H7 (cell line): Measurements from ENCODE around the gene WWOX. TPM values are rescaled to one million over a fixed set of nuclear protein-coding genes. Genes with fewer than 3 reads are reported as not detected.
A peak's percentile ranks its signal among the peaks of the same experiment; 100 is the strongest.

Experiments used
- DNase-seq: peaks from one replicate; pipeline ENCODE4 v3.0.0; 2012
- H3K27me3 ChIP-seq: 2 replicates; pipeline ENCODE4 v1.6.0; 2011; ENCODE audit warnings: mild to moderate bottlenecking, low read length; ENCODE audit not compliant: control insufficient read depth, insufficient read depth
- H3K36me3 ChIP-seq: replicated peaks from 2 replicates; pipeline ENCODE4 v1.5.1; 2011; ENCODE audit warnings: low read length; ENCODE audit not compliant: control insufficient read depth, insufficient read depth
- H3K4me3 ChIP-seq: 2 replicates; pipeline ENCODE4 v1.5.1; 2011; ENCODE audit warnings: low read depth, mild to moderate bottlenecking, control low read depth, low read length, moderate library complexity; ENCODE audit not compliant: insufficient read depth
- total RNA-seq: library from RNA; depleted of rRNA; stranded (reverse); fragments of >200 nt; shearing (Covaris generic); gene quantifications from 2 replicates; pipeline ENCODE4 v1.2.3, GENCODE V29; 2014

WWOX gene
- total RNA-seq, 1 experiment from 2014 or later, result 29.2 TPM

DNA sequence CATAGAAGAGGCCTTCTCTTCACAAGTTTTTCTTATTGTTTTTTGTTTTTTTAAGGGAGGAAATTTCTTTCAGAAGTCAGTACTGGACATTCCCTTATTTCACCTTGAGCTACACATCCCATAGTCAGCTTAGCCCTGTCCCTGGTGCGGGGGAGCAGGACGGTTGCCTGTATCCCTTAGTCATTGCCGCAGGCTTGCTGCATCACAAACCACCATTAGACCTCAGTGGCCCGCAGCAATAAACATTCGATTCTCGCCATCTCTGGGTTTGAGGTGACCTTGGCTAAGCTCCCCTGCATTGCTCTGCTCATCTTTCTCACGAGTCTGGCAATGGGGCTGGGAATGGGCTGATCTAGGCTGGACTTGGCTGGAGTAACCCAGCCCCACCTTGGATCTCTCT, 692.5 kb downstream of the WWOX start:
- no peak for DNase-seq
- no peaks in the 10 kb centered on the region for H3K36me3 ChIP-seq
- H3K27me3 ChIP-seq, result no peaks in the 10 kb centered on the region
- H3K4me3 ChIP-seq, result no peak overlapping the region

GRCh38 chr16:78792952-78793351, 693.5 kb downstream of the WWOX start:
- DNase-seq, result no peak
- H3K27me3 ChIP-seq, result no peaks in the 10 kb centered on the region
- H3K36me3 ChIP-seq, result no peaks in the 10 kb centered on the region
- H3K4me3 ChIP-seq, result no peak overlapping the region

DNA sequence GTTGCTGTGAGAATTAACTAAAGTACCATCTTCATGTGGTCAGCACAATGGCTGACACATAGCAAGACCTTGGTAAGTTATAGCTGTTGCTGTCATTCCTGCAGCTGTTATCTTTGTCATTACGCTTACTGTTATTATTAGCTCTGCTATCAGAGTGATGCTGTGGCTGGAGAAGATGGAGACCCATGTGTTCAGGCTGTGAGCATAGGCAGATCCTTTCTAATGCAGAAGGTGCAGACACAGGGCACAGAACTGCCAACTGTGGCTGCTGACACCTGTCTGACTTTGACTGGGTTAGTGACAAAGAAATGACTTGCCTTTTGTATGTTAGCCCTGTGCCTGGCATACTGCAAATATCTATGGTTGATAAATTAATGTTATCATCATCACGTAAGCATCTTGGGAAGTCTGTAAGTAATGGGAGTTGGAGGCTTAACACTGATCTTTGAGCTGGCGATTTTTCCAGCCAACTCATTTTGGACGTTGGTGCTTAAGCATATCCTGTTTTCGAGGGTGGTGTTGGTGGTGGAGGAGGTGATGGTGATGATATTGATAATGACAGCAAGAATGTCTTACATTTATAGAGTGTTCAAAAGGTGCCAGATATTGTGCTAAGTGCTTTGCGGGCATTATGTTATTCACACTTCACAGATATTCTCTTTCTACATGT, 695.3 kb downstream of the WWOX start:
- H3K4me3 ChIP-seq, result no peak overlapping the region
- H3K27me3 ChIP-seq, result no peaks in the 10 kb centered on the region
- H3K36me3 ChIP-seq, result no peaks in the 10 kb centered on the region
- no peak for DNase-seq

- Histone ChIP-seq H3K4me3 (no peak overlapping the region), H3K27me3 (no peaks in the 10 kb centered on the region), H3K36me3 (no peaks in the 10 kb centered on the region)
- no peak for DNase-seq
These were observed 696.0 kb downstream of the WWOX start for GRCh38 chr16:78795433-78795832.

DNA sequence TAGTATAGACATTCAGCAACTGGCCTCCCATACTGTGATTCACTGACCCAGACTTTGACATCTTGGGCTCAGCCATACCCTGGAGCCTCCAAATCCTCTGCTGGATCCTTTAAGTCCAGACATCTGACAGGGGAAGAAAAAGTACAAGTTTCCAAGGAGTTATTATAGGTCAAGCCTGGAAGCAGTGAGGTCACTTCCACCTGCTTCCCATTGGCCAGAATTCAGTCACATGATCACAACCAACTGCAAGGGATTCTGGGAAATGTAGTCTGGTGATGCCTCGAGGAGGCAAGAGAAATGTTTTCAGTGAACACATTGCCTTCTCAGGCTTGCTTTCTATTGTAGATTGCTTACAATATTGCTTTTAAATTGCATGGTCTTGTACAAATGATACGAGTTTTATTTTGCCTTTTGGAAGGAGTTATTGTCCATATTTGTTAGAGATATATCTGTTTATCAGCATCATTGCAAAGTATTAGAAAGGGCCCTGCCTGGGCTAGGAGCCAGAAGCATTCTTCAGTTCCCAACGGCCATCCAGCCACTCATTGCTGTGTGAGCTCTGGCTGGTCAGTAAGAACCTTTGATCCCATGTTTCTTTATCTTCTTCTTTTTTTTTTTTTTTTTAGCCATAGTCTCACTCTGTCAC, 696.9 kb downstream of the WWOX start:
- Histone ChIP-seq H3K27me3 (no peaks in the 10 kb centered on the region), H3K36me3 (no peaks in the 10 kb centered on the region), H3K4me3 (no peak overlapping the region)
- peak; percentile 53 for DNase-seq

DNA sequence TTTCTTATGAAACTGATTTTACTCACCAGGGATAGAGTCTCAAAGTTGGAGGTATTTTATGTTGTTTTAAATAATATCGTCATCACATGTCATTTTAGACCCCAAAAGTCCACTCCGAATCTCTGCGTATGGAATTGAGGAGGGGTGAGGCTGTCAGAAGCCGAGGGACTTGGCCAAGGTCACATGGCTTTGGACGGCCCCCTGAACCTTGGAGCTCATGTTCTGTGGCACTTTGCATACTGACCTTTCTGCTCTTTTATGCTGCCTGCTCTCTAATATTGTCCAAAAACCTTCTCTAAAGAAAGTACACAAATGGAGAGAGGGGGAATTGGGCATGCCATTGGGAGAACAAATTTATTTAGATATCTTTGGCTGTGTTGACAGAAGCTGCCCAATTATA, 700.0 kb downstream of the WWOX start:
- no peaks in the 10 kb centered on the region for H3K27me3 ChIP-seq

DNA sequence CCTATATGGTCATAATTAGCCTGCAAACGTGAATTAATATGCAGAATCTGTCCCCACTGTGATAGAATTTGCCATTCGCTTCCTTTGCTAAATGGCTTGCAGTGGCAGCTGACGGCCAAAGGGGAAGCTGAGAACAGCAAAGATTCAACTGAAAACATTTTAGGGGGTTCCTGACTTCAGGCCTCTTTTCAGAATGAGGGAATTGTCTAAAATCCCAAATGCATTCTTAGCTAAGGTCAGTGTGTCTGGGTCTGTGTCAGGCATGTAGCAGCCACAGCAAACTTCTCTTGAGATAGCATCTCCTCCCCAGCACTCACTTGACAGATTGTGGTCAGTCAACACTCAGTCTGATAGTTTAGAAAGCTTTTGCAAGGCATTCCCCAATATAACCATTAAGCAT, 701.1 kb downstream of the WWOX start:
- no peaks in the 10 kb centered on the region for H3K27me3 ChIP-seq
- H3K36me3 ChIP-seq, result no peaks in the 10 kb centered on the region
- H3K4me3 ChIP-seq, result no peak overlapping the region
- peak; percentile 11 for DNase-seq

More for the DNA sequence above, 700.0 kb downstream of the WWOX start:
- H3K4me3 ChIP-seq, result no peak overlapping the region
- no peaks in the 10 kb centered on the region for H3K36me3 ChIP-seq
- no peak for DNase-seq

GRCh38 chr16:78804058-78804735, 704.7 kb downstream of the WWOX start:
- no peaks in the 10 kb centered on the region for H3K36me3 ChIP-seq
- DNase-seq, result no peak
- no peak overlapping the region for H3K4me3 ChIP-seq
- no peaks in the 10 kb centered on the region for H3K27me3 ChIP-seq

DNA sequence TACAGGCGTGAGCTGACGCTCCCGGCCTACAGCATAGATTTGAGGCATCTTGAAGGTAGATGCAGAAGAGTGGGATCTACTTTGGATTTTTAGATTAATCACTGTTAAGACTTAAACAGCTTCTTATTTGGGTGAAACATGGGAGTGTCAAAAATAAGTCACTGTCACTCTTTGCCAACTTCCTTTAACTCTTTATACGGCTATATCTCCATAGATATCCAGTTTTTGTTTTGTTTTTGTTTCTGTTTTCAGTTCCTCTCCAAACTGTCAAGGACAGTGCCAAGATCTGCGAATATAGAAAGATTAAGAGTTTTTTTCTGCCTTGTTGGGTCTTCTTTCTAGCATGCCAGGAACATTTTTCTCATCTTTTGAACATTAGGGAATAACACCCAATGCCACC, 706.1 kb downstream of the WWOX start:
- H3K4me3 ChIP-seq, result no peak overlapping the region
- H3K27me3 ChIP-seq, result no peaks in the 10 kb centered on the region
- DNase-seq, result no peak
- H3K36me3 ChIP-seq, result no peaks in the 10 kb centered on the region

DNA sequence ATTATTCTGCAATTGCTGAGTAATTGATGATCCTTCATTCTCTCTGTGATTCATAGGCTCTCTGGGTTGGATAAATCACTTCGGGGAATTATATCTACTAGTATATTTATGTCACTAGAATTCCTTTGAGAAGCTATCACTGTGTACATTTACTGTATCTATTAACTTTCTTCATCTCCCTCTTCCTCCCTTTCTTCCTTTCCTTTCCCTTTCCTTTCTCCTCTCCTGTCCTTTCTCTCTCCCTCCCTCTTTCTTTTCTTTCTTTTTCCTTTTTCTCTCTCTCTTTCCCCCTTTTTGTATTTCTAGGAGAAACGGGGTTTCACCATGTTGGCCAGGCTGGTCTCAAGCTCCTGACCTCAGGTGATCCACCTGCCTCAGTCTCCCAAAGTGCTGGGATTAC, 711.8 kb downstream of the WWOX start:
- Histone ChIP-seq H3K36me3 (no peaks in the 10 kb centered on the region), H3K4me3 (no peak overlapping the region), H3K27me3 (no peaks in the 10 kb centered on the region)
- DNase-seq, result no peak

- no peaks in the 10 kb centered on the region for H3K27me3 ChIP-seq
- H3K36me3 ChIP-seq, result no peaks in the 10 kb centered on the region
- no peak for DNase-seq
- H3K4me3 ChIP-seq, result no peak overlapping the region
These were observed 713.1 kb downstream of the WWOX start for GRCh38 chr16:78812582-78812981.

- Histone ChIP-seq H3K36me3 (no peaks in the 10 kb centered on the region), H3K27me3 (no peaks in the 10 kb centered on the region), H3K4me3 (no peak overlapping the region)
- DNase-seq, result no peak
These were observed 714.3 kb downstream of the WWOX start for GRCh38 chr16:78813661-78814311.

DNA sequence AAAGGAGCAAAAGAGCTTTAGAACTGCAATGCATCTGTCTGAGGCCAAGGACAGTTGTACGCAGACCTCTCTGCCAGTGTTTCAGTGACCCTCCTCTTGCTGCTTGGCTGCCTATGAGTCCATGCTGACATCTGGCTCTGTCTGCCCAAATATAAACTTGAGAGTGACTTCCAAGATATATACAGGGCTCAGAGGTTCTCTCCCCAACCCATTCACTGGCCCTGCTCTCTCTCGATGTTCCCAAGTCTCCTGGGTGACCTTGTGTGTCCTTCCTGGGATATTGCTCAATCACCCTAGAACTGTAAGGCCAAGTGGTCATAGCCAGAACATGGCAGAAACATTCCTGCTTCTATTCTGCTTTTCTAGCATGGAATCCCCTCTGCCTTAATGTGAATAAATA, 716.3 kb downstream of the WWOX start:
- Histone ChIP-seq H3K4me3 (no peak overlapping the region), H3K27me3 (no peaks in the 10 kb centered on the region), H3K36me3 (no peaks in the 10 kb centered on the region)
- no peak for DNase-seq

DNA sequence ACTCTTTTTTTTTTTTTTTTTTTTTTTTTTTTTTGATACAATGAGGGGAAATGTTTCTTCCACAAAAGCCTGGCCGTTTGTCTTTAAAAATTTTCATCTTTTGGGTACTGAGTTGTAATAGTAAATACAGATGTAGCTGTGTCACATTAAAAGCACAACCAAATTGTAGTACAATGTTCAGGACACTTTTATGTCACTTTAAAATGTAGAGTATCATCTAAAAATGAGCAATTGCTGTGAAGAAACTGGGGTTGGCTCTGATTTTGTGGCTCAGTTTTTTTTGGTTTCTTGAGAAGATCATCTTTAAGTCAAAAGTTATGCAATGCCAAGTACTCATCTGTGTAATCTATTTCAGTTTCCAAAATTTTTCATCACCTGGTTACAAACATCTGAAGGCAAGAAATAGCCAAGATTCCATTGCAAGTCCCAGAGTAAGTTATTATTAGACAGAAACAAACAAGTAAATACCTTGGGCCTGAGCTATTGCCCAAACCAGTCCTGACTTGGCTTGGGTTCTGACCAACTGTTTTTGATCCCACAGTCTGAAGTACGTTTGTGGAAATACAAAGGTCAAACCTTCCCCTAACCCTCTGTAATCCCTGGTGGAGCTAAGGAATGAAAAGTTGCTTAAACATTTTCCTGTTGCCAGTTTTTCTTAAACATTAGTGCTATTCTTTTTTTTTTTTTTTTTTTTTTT, 717.2 kb downstream of the WWOX start:
- DNase-seq, result no peak
- H3K36me3 ChIP-seq, result no peaks in the 10 kb centered on the region
- no peak overlapping the region for H3K4me3 ChIP-seq
- H3K27me3 ChIP-seq, result no peaks in the 10 kb centered on the region
